HepG2 (cell line): ENCODE data around the gene RGS7. TPM values are rescaled to one million over a fixed set of nuclear protein-coding genes. Genes with fewer than 3 reads are reported as not detected.

Experiments used
- ATAC-seq: fragments of 200-7000 bp; cut with Tn5 transposase; 3 replicates; pipeline ENCODE4 v1.9.1; 2020; ENCODE audit warnings: mild to moderate bottlenecking, moderate library complexity
- BruUV-seq: library from RNA; stranded (reverse); fragments of 400-500 nt; replicated peaks from 2 replicates; lab custom pipeline; 2021; lab: Mats Ljungman, UMichigan
- CTCF ChIA-PET: fragments of 300-600 bp; formaldehyde crosslinking; extraction: SDS; loops from one replicate; lab custom pipeline; 2021; ENCODE audit warnings: low total read pairs, inconsistent platforms, low intra/inter-chr PET ratio; lab: Yijun Ruan, JAX
- POLR2A ChIA-PET: fragments of 350-600 bp; sonication (Branson Sonifier 250); formaldehyde crosslinking; loops from one replicate; lab custom pipeline; 2020; ENCODE audit warnings: antibody characterized with exemption, inconsistent platforms; lab: Yijun Ruan, JAX
- DNase-seq: peaks from one replicate; pipeline ENCODE4 v3.0.0-alpha.2; 2015; ENCODE audit warnings: low spot score
- FAIRE-seq: peaks from 3 replicates; lab custom pipeline; 2011; peaks lifted over from hg19 to GRCh38; lab: Jason Lieb, UNC
- H2AFZ ChIP-seq: one replicate; pipeline ENCODE4 v1.6.1; 2011; ENCODE audit warnings: low read length, inconsistent platforms
- H3K27ac ChIP-seq: fragments of 300-600 bp; 3 replicates; pipeline ENCODE4 v1.8.0; 2011; ENCODE audit warnings: mixed run types, mild to moderate bottlenecking, mixed read lengths, low read length, inconsistent platforms; ENCODE audit not compliant: insufficient read depth; ENCODE audit errors: extremely low read length
- H3K27me3 ChIP-seq, 2 experiments: fragments of 200-600 bp in 1 of 2; 2 replicates in 1 of 2; 3 replicates in 1 of 2; pipeline versions ENCODE4 v1.6.0 to v1.8.0; 2011; ENCODE audit warnings: low read length in 2 of 2, mild to moderate bottlenecking in 2 of 2, moderate library complexity in 2 of 2, inconsistent platforms in 1 of 2; ENCODE audit not compliant: insufficient read depth in 2 of 2, control insufficient read depth in 1 of 2
- H3K36me3 ChIP-seq, 2 experiments: fragments of 200-600 bp in 1 of 2; replicated peaks in 1 of 2; 2 replicates in 1 of 2; 3 replicates in 1 of 2; pipeline versions ENCODE4 v1.5.1 to v1.8.0; 2011; ENCODE audit warnings: low read length in 2 of 2, inconsistent platforms in 1 of 2; ENCODE audit not compliant: insufficient read depth in 2 of 2, control insufficient read depth in 1 of 2
- H3K4me1 ChIP-seq: 2 replicates; pipeline ENCODE4 v1.5.1; 2012; ENCODE audit warnings: low read length, inconsistent platforms; ENCODE audit not compliant: insufficient read depth
- H3K4me2 ChIP-seq: 2 replicates; pipeline ENCODE4 v1.6.0; 2011; ENCODE audit warnings: low read depth, low read length, inconsistent platforms
- H3K4me3 ChIP-seq, 3 experiments: fragments of 200-600 bp in 1 of 3; sonication (generic), shearing (Covaris generic) in 1 of 3; replicated peaks in 1 of 3; 2 replicates each; pipeline ENCODE4 v1.5.1; 2011 to 2016; ENCODE audit warnings: low read length in 3 of 3, inconsistent platforms in 2 of 3, low read depth in 2 of 3, mild to moderate bottlenecking in 2 of 3, control low read depth in 1 of 3, mixed read lengths in 1 of 3; ENCODE audit not compliant: insufficient read depth in 1 of 3
- H3K79me2 ChIP-seq: one replicate; pipeline ENCODE4 v1.6.1; 2011; ENCODE audit warnings: low read length, inconsistent platforms; ENCODE audit not compliant: insufficient read depth
- H3K9ac ChIP-seq: 2 replicates; pipeline ENCODE4 v1.6.0; 2011; ENCODE audit warnings: mild to moderate bottlenecking, low read depth, low read length, inconsistent platforms; ENCODE audit not compliant: insufficient read depth
- H3K9me3 ChIP-seq: 2 replicates; pipeline ENCODE4 v1.5.1; 2012; ENCODE audit warnings: mild to moderate bottlenecking, low read length
- H4K20me1 ChIP-seq: 2 replicates; pipeline ENCODE4 v1.6.0; 2011; ENCODE audit warnings: inconsistent platforms, mild to moderate bottlenecking, low read length, moderate library complexity; ENCODE audit not compliant: insufficient read depth
- CENPT ChIP-seq: sonication (generic); formaldehyde crosslinking; IDR thresholded peaks from 2 replicates; pipeline ENCODE4 v1.8.0; 2022; ENCODE audit warnings: low read depth, mild to moderate bottlenecking, moderate library complexity, missing genetic modification reagents
- CSRNP1 ChIP-seq: sonication (generic); formaldehyde crosslinking; IDR thresholded peaks from 2 replicates; pipeline ENCODE4 v1.8.1; 2023; ENCODE audit warnings: mild to moderate bottlenecking, missing genetic modification reagents
- HDAC1 ChIP-seq: sonication (generic); formaldehyde crosslinking; IDR thresholded peaks from 2 replicates; pipeline ENCODE4 v1.5.1; 2020; ENCODE audit warnings: mild to moderate bottlenecking, missing genetic modification reagents
- NFIB ChIP-seq: sonication (generic); formaldehyde crosslinking; IDR thresholded peaks from 2 replicates; pipeline ENCODE4 v1.9.0; 2021; ENCODE audit warnings: missing genetic modification reagents, mild to moderate bottlenecking, borderline replicate concordance
- NR2F2 ChIP-seq: IDR thresholded peaks from 2 replicates; pipeline ENCODE4 v1.6.1; 2012; ENCODE audit warnings: low read depth, inconsistent platforms, borderline replicate concordance
- NR2F6 ChIP-seq, 2 experiments: IDR thresholded peaks; 2 replicates each; pipeline ENCODE4 v1.6.1; 2016; ENCODE audit warnings: antibody characterized with exemption in 1 of 2, mild to moderate bottlenecking in 1 of 2
- PHF20 ChIP-seq: sonication (generic); formaldehyde crosslinking; IDR thresholded peaks from 2 replicates; pipeline ENCODE4 v1.5.0; 2020; ENCODE audit warnings: mild to moderate bottlenecking, missing genetic modification reagents
- ZNF292 ChIP-seq: sonication (generic); formaldehyde crosslinking; IDR thresholded peaks from 2 replicates; pipeline ENCODE4 v1.8.1; 2022; ENCODE audit warnings: mild to moderate bottlenecking, low read depth, missing genetic modification reagents, borderline replicate concordance
- ZNF780A ChIP-seq: sonication (generic); formaldehyde crosslinking; IDR thresholded peaks from 2 replicates; pipeline ENCODE4 v1.8.0; 2022; ENCODE audit warnings: mild to moderate bottlenecking, missing genetic modification reagents, moderate library complexity
- WGBS: methylation state at CpG from one replicate; pipeline ENCODE4 v1.1.6; 2017; ENCODE audit warnings: low lambda C conversion rate; 5-methylcytosine and 5-hydroxymethylcytosine counted together
- in situ Hi-C: cut with HindIII; loops from 2 replicates; pipeline ENCODE4 v1.10.0; 2017; ENCODE audit warnings: low pct_unique_long_range_greater_than_20kb; ENCODE audit not compliant: extremely low pct_ligation_motif_present
- intact Hi-C: fragments of 100-400 bp; cut with micrococcal nuclease; formaldehyde crosslinking; loops from one replicate; pipeline ENCODE4 v1.10.0; 2022; ENCODE audit not compliant: unreplicated experiment
- polyA plus RNA-seq, 8 experiments: library from polyadenylated mRNA; depleted of rRNA in 3 of 8; stranded (reverse) in 7 of 8; unstranded in 1 of 8; fragments of >200 nt; fragmentation: Illumina TruSeq in 4 of 8; extraction: Trizol in 4 of 8; gene quantifications; 2 replicates each; pipeline versions ENCODE4 v1.2.1 to v1.2.3, GENCODE V29; 2011 to 2016; ENCODE audit warnings: low read depth in 4 of 8, missing spikeins in 1 of 8, mixed read lengths in 1 of 8; ENCODE audit not compliant: insufficient read depth in 1 of 8
- total RNA-seq, 5 experiments: library from RNA; depleted of rRNA; stranded (reverse); fragments of >200 nt; fragmentation: Illumina TruSeq; extraction: Trizol; gene quantifications; 2 replicates each; pipeline ENCODE4 v1.2.3, GENCODE V29; 2016; ENCODE audit warnings: low read depth in 1 of 5
- TF ChIP-seq, protein P1 (sequence below): IDR thresholded peaks from 2 replicates; pipeline ENCODE4 v1.6.1; 2016; ENCODE audit warnings: control low read depth
- TF ChIP-seq, protein P2 (sequence below): IDR thresholded peaks from 2 replicates; pipeline ENCODE4 v1.4.0; 2020; ENCODE audit warnings: mild to moderate bottlenecking, missing genetic modification reagents
- TF ChIP-seq, protein P3 (sequence below): sonication (generic); formaldehyde crosslinking; IDR thresholded peaks from 2 replicates; pipeline ENCODE4 v1.5.1; 2020; ENCODE audit warnings: missing genetic modification reagents, mild to moderate bottlenecking, borderline replicate concordance
- TF ChIP-seq, protein P4 (sequence below): sonication (generic); formaldehyde crosslinking; IDR thresholded peaks from 2 replicates; pipeline ENCODE4 v1.5.0; 2020; ENCODE audit warnings: missing genetic modification reagents

The RGS7 gene
- total and polyA plus RNA-seq, 2 of the 13 experiments (the other 11 are each of a cell fraction or from before 2014, with no cell fraction given), result not detected

GRCh38 chr1:241203817-241204216 lies 153.2 kb downstream of the RGS7 start:
- intact Hi-C loops, result no loop called here
- CTCF ChIA-PET, result no interaction called here
- no peak for FAIRE-seq
- no peaks in the 10 kb centered on the region for H3K4me1 ChIP-seq
- no peak overlapping the region for H3K9ac ChIP-seq
- no peak for TF ChIP-seq CSRNP1
- no peak for TF ChIP-seq ZNF292 (CRISPR knock-in tag)
- TF ChIP-seq NR2F2, result no peak
- TF ChIP-seq, protein P1, sequence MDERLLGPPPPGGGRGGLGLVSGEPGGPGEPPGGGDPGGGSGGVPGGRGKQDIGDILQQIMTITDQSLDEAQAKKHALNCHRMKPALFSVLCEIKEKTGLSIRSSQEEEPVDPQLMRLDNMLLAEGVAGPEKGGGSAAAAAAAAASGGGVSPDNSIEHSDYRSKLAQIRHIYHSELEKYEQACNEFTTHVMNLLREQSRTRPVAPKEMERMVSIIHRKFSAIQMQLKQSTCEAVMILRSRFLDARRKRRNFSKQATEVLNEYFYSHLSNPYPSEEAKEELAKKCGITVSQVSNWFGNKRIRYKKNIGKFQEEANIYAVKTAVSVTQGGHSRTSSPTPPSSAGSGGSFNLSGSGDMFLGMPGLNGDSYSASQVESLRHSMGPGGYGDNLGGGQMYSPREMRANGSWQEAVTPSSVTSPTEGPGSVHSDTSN, result no peak
- no peak for TF ChIP-seq CENPT (CRISPR knock-in tag)
- TF ChIP-seq, protein P2, sequence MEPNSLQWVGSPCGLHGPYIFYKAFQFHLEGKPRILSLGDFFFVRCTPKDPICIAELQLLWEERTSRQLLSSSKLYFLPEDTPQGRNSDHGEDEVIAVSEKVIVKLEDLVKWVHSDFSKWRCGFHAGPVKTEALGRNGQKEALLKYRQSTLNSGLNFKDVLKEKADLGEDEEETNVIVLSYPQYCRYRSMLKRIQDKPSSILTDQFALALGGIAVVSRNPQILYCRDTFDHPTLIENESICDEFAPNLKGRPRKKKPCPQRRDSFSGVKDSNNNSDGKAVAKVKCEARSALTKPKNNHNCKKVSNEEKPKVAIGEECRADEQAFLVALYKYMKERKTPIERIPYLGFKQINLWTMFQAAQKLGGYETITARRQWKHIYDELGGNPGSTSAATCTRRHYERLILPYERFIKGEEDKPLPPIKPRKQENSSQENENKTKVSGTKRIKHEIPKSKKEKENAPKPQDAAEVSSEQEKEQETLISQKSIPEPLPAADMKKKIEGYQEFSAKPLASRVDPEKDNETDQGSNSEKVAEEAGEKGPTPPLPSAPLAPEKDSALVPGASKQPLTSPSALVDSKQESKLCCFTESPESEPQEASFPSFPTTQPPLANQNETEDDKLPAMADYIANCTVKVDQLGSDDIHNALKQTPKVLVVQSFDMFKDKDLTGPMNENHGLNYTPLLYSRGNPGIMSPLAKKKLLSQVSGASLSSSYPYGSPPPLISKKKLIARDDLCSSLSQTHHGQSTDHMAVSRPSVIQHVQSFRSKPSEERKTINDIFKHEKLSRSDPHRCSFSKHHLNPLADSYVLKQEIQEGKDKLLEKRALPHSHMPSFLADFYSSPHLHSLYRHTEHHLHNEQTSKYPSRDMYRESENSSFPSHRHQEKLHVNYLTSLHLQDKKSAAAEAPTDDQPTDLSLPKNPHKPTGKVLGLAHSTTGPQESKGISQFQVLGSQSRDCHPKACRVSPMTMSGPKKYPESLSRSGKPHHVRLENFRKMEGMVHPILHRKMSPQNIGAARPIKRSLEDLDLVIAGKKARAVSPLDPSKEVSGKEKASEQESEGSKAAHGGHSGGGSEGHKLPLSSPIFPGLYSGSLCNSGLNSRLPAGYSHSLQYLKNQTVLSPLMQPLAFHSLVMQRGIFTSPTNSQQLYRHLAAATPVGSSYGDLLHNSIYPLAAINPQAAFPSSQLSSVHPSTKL (CRISPR knock-in tag), result no peak
- no peak for TF ChIP-seq PHF20 (CRISPR knock-in tag)
- TF ChIP-seq, protein P3, sequence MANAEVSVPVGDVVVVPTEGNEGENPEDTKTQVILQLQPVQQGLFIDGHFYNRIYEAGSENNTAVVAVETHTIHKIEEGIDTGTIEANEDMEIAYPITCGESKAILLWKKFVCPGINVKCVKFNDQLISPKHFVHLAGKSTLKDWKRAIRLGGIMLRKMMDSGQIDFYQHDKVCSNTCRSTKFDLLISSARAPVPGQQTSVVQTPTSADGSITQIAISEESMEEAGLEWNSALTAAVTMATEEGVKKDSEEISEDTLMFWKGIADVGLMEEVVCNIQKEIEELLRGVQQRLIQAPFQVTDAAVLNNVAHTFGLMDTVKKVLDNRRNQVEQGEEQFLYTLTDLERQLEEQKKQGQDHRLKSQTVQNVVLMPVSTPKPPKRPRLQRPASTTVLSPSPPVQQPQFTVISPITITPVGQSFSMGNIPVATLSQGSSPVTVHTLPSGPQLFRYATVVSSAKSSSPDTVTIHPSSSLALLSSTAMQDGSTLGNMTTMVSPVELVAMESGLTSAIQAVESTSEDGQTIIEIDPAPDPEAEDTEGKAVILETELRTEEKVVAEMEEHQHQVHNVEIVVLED (CRISPR knock-in tag), result no peak
- no peak for TF ChIP-seq ZNF780A
- TF ChIP-seq NFIB (CRISPR knock-in tag), result no peak
- TF ChIP-seq, protein P4, sequence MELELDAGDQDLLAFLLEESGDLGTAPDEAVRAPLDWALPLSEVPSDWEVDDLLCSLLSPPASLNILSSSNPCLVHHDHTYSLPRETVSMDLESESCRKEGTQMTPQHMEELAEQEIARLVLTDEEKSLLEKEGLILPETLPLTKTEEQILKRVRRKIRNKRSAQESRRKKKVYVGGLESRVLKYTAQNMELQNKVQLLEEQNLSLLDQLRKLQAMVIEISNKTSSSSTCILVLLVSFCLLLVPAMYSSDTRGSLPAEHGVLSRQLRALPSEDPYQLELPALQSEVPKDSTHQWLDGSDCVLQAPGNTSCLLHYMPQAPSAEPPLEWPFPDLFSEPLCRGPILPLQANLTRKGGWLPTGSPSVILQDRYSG, result no peak
- no peak for TF ChIP-seq HDAC1 (CRISPR knock-in tag)
- no peak for TF ChIP-seq NR2F6 (IDR thresholded peaks at IDR 0.05)
- TF ChIP-seq NR2F6 (CRISPR knock-in tag; IDR thresholded peaks at IDR 0.05), result no peak
- TF ChIP-seq, all 625 proteins: peak for 0
- H3K4me2 ChIP-seq, result no peak overlapping the region
- BruUV-seq, result no TSS peak
- DNase-seq (no peak), ATAC-seq (no peak)
- H3K79me2 ChIP-seq, result no peaks in the 10 kb centered on the region
- H3K36me3 ChIP-seq, result no peaks in the 10 kb centered on the region
- H3K9me3 ChIP-seq, result no peaks in the 10 kb centered on the region
- no peak overlapping the region for H3K27ac ChIP-seq
- no peaks in the 10 kb centered on the region for H4K20me1 ChIP-seq
- H3K4me3 ChIP-seq, result no peak overlapping the region
- WGBS, result 0% methylated on average over 1 of the region's 1 CpG
- no peaks in the 10 kb centered on the region for H3K27me3 ChIP-seq
- no peak overlapping the region for H2AFZ ChIP-seq
- POLR2A ChIA-PET, result no interaction called here
- in situ Hi-C loops, result no loop called here
